Trophoblast cell (in vitro differentiated cells and primary cell): Measurements from ENCODE around the gene IPO13.

ENCODE experiments used
- DNase-seq, 2 donors: peaks; one replicate each; pipeline ENCODE4 v3.0.0-alpha.2; 2016
- H2AFZ ChIP-seq: 2 replicates; pipeline ENCODE4 v1.6.1; 2013; ENCODE audit warnings: low read length, moderate library complexity, mild to moderate bottlenecking; ENCODE audit not compliant: insufficient read depth, poor library complexity
- H2AK5ac ChIP-seq: 2 replicates; pipeline ENCODE4 v1.6.1; 2013; ENCODE audit warnings: mild to moderate bottlenecking, low read length
- H2BK120ac ChIP-seq: 2 replicates; pipeline ENCODE4 v1.6.1; 2013; ENCODE audit warnings: low read length, mild to moderate bottlenecking, moderate library complexity; ENCODE audit not compliant: insufficient read depth, poor library complexity
- H2BK12ac ChIP-seq: 2 replicates; pipeline ENCODE4 v1.6.1; 2013; ENCODE audit warnings: mild to moderate bottlenecking, low read length, moderate library complexity
- H2BK5ac ChIP-seq: 2 replicates; pipeline ENCODE4 v1.6.1; 2013; ENCODE audit warnings: low read length, low read depth, moderate library complexity, mild to moderate bottlenecking; ENCODE audit not compliant: poor library complexity
- H3K14ac ChIP-seq: 2 replicates; pipeline ENCODE4 v1.6.1; 2013; ENCODE audit warnings: mild to moderate bottlenecking, low read length
- H3K18ac ChIP-seq: 2 replicates; pipeline ENCODE4 v1.6.1; 2013; ENCODE audit warnings: mild to moderate bottlenecking, low read length
- H3K23ac ChIP-seq: 2 replicates; pipeline ENCODE4 v1.6.1; 2013; ENCODE audit warnings: low read length
- H3K27ac ChIP-seq: 2 replicates; pipeline ENCODE4 v1.5.1; 2013; ENCODE audit warnings: low read depth, mild to moderate bottlenecking, inconsistent platforms, low read length, moderate library complexity
- H3K27me3 ChIP-seq: 2 replicates; pipeline ENCODE4 v1.6.1; 2013; ENCODE audit warnings: inconsistent platforms, mild to moderate bottlenecking, low read length, moderate library complexity; ENCODE audit not compliant: insufficient read depth
- H3K36me3 ChIP-seq, 2 experiments: 1 replicate in 1 of 2; 2 replicates in 1 of 2; pipeline ENCODE4 v1.6.1; 2013; ENCODE audit warnings: low read length in 2 of 2, mild to moderate bottlenecking in 2 of 2, moderate library complexity in 1 of 2; ENCODE audit not compliant: insufficient read depth in 2 of 2, control insufficient read depth in 1 of 2
- H3K4ac ChIP-seq: 2 replicates; pipeline ENCODE4 v1.6.1; 2013; ENCODE audit warnings: low read depth, mild to moderate bottlenecking, low read length, moderate library complexity
- H3K4me1 ChIP-seq, 2 experiments: 1 replicate in 1 of 2; 2 replicates in 1 of 2; pipeline ENCODE4 v1.6.1; 2013; ENCODE audit warnings: low read length in 2 of 2, mild to moderate bottlenecking in 2 of 2, moderate library complexity in 1 of 2; ENCODE audit not compliant: insufficient read depth in 2 of 2, control insufficient read depth in 1 of 2
- H3K4me2 ChIP-seq: 2 replicates; pipeline ENCODE4 v1.6.1; 2013; ENCODE audit warnings: inconsistent platforms, mild to moderate bottlenecking, low read length, moderate library complexity
- H3K4me3 ChIP-seq: 2 replicates; pipeline ENCODE4 v1.5.1; 2013; ENCODE audit warnings: mild to moderate bottlenecking, low read depth, low read length, inconsistent platforms
- H3K79me1 ChIP-seq: one replicate; pipeline ENCODE4 v1.6.1; 2013; ENCODE audit warnings: low read length
- H3K79me2 ChIP-seq: 2 replicates; pipeline ENCODE4 v1.6.1; 2013; ENCODE audit warnings: low read length, mild to moderate bottlenecking; ENCODE audit not compliant: control insufficient read depth, insufficient read depth, poor library complexity
- H3K9ac ChIP-seq: 2 replicates; pipeline ENCODE4 v1.6.1; 2013; ENCODE audit warnings: mild to moderate bottlenecking, low read length
- H3K9me3 ChIP-seq: 2 replicates; pipeline ENCODE4 v1.6.1; 2013; ENCODE audit warnings: low read depth, mild to moderate bottlenecking, control low read depth, inconsistent platforms, low read length; ENCODE audit not compliant: insufficient read depth
- H4K12ac ChIP-seq: 2 replicates; pipeline ENCODE4 v1.6.1; 2013; ENCODE audit warnings: low read depth, mild to moderate bottlenecking, low read length, moderate library complexity
- H4K8ac ChIP-seq: 2 replicates; pipeline ENCODE4 v1.6.1; 2013; ENCODE audit warnings: low read depth, mild to moderate bottlenecking, low read length, moderate library complexity
- H4K91ac ChIP-seq: one replicate; pipeline ENCODE4 v1.6.1; 2013; ENCODE audit warnings: low read depth, mild to moderate bottlenecking, low read length, moderate library complexity
- WGBS: extraction: QIAGEN DNeasy Blood & Tissue Kit; methylation state at CpG from one replicate; pipeline ENCODE4 v1.1.7; 2013; ENCODE audit warnings: missing lambda C conversion rate; ENCODE audit not compliant: insufficient read length, insufficient coverage; ENCODE audit errors: extremely low coverage; 5-methylcytosine and 5-hydroxymethylcytosine counted together

The IPO13 gene

DNA sequence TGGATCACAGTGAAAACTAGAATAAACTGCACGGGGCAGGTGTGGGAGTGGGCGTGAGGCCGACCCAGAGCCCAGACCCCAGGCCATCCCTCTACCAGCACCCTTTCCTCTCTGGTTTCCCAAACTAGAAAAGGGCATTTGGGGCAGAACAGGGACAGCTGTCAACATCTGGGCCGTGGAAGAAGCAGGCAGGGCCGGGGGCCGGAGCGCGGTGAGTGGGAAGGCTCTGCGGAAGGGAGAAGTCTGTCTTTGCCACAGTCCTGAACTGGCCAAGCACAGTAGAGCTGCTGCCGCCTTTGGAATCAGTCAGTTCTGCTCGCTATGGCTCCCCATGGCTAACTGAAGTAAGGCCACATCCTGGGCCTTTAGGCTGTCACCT lies 51.2 kb downstream of the IPO13 start:
- Histone ChIP-seq H3K9me3 (no peaks in the 10 kb centered on the region), H2BK120ac (no peak overlapping the region), H3K79me1 (no peaks in the 10 kb centered on the region), H3K27me3 (no peaks in the 10 kb centered on the region), H3K79me2 (no peaks in the 10 kb centered on the region), H3K4me2 (no peak overlapping the region), H3K14ac (no peak overlapping the region), H3K4me3 (no peak overlapping the region), H4K91ac (no peak overlapping the region), H2BK5ac (no peak overlapping the region), H3K23ac (no peak overlapping the region), H2BK12ac (no peak overlapping the region), H3K27ac (no peak overlapping the region), H4K12ac (no peak overlapping the region), H2AK5ac (no peak overlapping the region), H4K8ac (no peak overlapping the region), H2AFZ (no peak overlapping the region), H3K4me1 (no peaks in the 10 kb centered on the region), H3K4ac (no peak overlapping the region), H3K36me3 (no peaks in the 10 kb centered on the region), H3K18ac (no peak overlapping the region), H3K9ac (no peak overlapping the region)
- no peak for DNase-seq
- WGBS = no CpG with 5 or more reads among the region's 11 CpGs

DNA sequence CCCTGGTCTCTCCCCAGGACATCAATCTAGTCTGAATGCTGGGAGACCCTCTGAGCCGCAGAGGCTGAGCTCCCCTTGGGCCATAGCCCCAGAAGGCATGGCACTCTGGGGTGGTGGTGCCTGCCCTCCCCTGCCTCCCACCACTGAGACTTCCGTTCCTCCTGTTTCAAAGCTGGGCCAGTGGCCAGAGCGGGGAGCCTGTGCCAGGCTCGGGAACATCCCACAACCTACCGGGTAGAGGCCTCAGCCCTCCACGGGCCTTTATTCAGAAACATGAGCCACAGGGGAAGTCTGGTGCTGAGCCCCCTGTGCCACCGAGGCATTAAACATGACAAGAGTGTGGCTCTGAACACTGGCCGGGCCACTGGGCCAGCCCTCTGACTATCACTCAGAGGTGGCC lies 52.7 kb downstream of the IPO13 start:
- H4K91ac ChIP-seq = no peak overlapping the region
- no peak overlapping the region for H3K4me3 ChIP-seq
- no peaks in the 10 kb centered on the region for H3K36me3 ChIP-seq
- no peak for DNase-seq
- no peak overlapping the region for H4K12ac ChIP-seq
- no peaks in the 10 kb centered on the region for H3K9me3 ChIP-seq
- H2AFZ ChIP-seq = no peak overlapping the region
- H3K4me2 ChIP-seq = no peak overlapping the region
- H3K27me3 ChIP-seq = no peaks in the 10 kb centered on the region
- H3K4me1 ChIP-seq = no peaks in the 10 kb centered on the region
- no peak overlapping the region for H2AK5ac ChIP-seq
- H3K9ac ChIP-seq = no peak overlapping the region
- H2BK120ac ChIP-seq = no peak overlapping the region
- H3K18ac ChIP-seq = no peak overlapping the region
- H3K4ac ChIP-seq = no peak overlapping the region
- H2BK12ac ChIP-seq = no peak overlapping the region
- H3K27ac ChIP-seq = no peak overlapping the region
- H2BK5ac ChIP-seq = no peak overlapping the region
- H3K23ac ChIP-seq = no peak overlapping the region
- WGBS = no CpG with 5 or more reads among the region's 8 CpGs
- H3K79me1 ChIP-seq = no peaks in the 10 kb centered on the region
- no peak overlapping the region for H4K8ac ChIP-seq
- H3K14ac ChIP-seq = no peak overlapping the region
- H3K79me2 ChIP-seq = no peaks in the 10 kb centered on the region

DNA sequence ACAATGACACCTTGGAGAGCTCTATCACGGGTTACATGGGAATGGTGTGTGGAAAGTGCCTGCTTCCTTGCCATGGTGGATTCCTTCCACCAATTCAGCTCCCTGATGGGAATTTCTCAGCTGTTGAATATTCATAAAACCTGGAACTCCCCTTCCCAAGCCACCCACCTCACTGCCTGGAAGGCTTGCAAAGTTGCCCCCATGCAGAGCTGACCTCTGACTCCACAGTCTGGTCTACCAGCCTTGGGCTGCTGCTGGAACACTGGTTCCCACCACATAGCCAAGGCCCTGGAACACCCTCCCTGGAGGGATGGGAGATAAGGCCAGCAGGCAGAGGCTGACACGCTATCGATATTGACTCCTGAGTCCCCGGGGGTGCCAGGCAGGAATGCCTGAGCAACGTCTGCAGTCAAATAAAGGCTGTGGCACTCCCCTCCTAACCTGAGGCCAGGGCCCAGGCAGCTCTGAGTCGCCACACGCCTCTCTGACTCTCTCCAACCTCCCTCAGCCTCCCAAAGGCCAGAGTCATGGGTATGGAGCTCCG lies 53.4 kb downstream of the IPO13 start:
- Histone ChIP-seq H3K36me3 (no peaks in the 10 kb centered on the region), H2AK5ac (no peak overlapping the region), H3K27ac (no peak overlapping the region), H3K4me3 (no peak overlapping the region), H2BK12ac (no peak overlapping the region), H3K9ac (no peak overlapping the region), H3K27me3 (no peaks in the 10 kb centered on the region), H2BK5ac (no peak overlapping the region), H4K12ac (no peak overlapping the region), H2AFZ (no peak overlapping the region), H3K4ac (no peak overlapping the region), H3K14ac (no peak overlapping the region), H3K79me1 (no peaks in the 10 kb centered on the region), H4K91ac (no peak overlapping the region), H3K18ac (no peak overlapping the region), H3K79me2 (no peaks in the 10 kb centered on the region), H2BK120ac (no peak overlapping the region), H3K4me1 (no peaks in the 10 kb centered on the region), H4K8ac (no peak overlapping the region), H3K9me3 (no peaks in the 10 kb centered on the region), H3K4me2 (no peak overlapping the region), H3K23ac (no peak overlapping the region)
- no CpG with 5 or more reads among the region's 8 CpGs for WGBS
- no peak for DNase-seq

DNA sequence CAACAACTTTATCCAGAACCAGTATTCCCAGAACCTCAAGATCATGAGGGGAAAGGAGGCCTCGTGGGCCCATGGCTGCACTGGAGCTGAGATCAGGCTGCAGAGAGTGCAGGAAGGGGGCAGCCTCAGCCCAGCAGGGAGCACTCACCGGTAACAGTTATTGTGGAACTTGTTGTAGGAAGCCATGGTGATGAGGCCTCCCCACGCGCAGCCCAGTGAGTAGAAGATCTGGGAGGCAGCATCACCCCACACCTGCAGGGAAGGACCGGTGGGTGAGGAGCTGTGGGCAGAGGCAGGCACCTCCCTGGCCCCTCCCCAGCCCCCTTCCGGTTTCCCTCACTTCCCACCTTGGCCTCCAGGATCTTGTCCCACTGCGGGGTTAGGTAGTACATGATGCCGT lies 55.4 kb downstream of the IPO13 start:
- Histone ChIP-seq H3K4me2 (no peak overlapping the region), H4K8ac (no peak overlapping the region), H2BK120ac (no peak overlapping the region), H3K79me1 (no peaks in the 10 kb centered on the region), H3K9me3 (no peaks in the 10 kb centered on the region), H4K91ac (no peak overlapping the region), H2AK5ac (no peak overlapping the region), H3K27me3 (no peaks in the 10 kb centered on the region), H3K27ac (no peak overlapping the region), H2BK5ac (no peak overlapping the region), H2BK12ac (no peak overlapping the region), H3K9ac (no peak overlapping the region), H3K14ac (no peak overlapping the region), H3K4ac (no peak overlapping the region), H3K36me3 (no peaks in the 10 kb centered on the region), H2AFZ (no peak overlapping the region), H3K18ac (no peak overlapping the region), H3K23ac (no peak overlapping the region), H4K12ac (no peak overlapping the region), H3K79me2 (no peaks in the 10 kb centered on the region), H3K4me1 (no peaks in the 10 kb centered on the region), H3K4me3 (no peak overlapping the region)
- no peak for DNase-seq
- WGBS = no CpG with 5 or more reads among the region's 8 CpGs
